HepG2 (cell line): ENCODE results near the gene PCYT2. TPM values are rescaled to one million over a fixed set of nuclear protein-coding genes. Genes with fewer than 3 reads are reported as not detected.

ENCODE experiments used
- AHR ChIP-seq: IDR thresholded peaks from 2 replicates; pipeline ENCODE4 v1.6.1; 2018; ENCODE audit warnings: missing genetic modification reagents, missing compliant biosample characterization
- ARID4A ChIP-seq: sonication (generic); formaldehyde crosslinking; IDR thresholded peaks from 2 replicates; pipeline ENCODE4 v1.5.0; 2020; ENCODE audit warnings: mild to moderate bottlenecking, missing genetic modification reagents, borderline replicate concordance
- BHLHE40 ChIP-seq: IDR thresholded peaks from 2 replicates; pipeline ENCODE4 v1.6.1; 2011; ENCODE audit warnings: low read length, improper control_type of control experiment
- BRD4 ChIP-seq: sonication (generic); formaldehyde crosslinking; IDR thresholded peaks from 2 replicates; pipeline ENCODE4 v1.4.0; 2020; ENCODE audit warnings: missing genetic modification reagents
- FOXA3 ChIP-seq: IDR thresholded peaks from 2 replicates; pipeline ENCODE4 v1.6.1; 2016; ENCODE audit warnings: missing genetic modification reagents, missing compliant biosample characterization
- HMGA1 ChIP-seq: sonication (generic); formaldehyde crosslinking; conservative IDR thresholded peaks from 2 replicates; pipeline ENCODE4 v1.4.0; 2020; ENCODE audit warnings: missing genetic modification reagents
- HNRNPL ChIP-seq: fragments of 200-400 bp; formaldehyde crosslinking; IDR thresholded peaks from 2 replicates; pipeline ENCODE4 v1.6.1; 2017; ENCODE audit warnings: mild to moderate bottlenecking, low read depth, low read length
- IKZF4 ChIP-seq: sonication (generic); formaldehyde crosslinking; IDR thresholded peaks from 2 replicates; pipeline ENCODE4 v1.5.1; 2020; ENCODE audit warnings: borderline replicate concordance, mild to moderate bottlenecking, low read depth, missing genetic modification reagents; ENCODE audit errors: not compliant biosample characterization
- IRX3 ChIP-seq: sonication (generic); formaldehyde crosslinking; IDR thresholded peaks from 2 replicates; pipeline ENCODE4 v1.8.1; 2023; ENCODE audit warnings: mild to moderate bottlenecking, low read depth, missing genetic modification reagents, borderline replicate concordance
- KDM2A ChIP-seq: sonication (generic); formaldehyde crosslinking; IDR thresholded peaks from 2 replicates; pipeline ENCODE4 v1.4.0; 2020; ENCODE audit warnings: low read depth, missing genetic modification reagents, borderline replicate concordance
- LBX2 ChIP-seq: sonication (generic); formaldehyde crosslinking; IDR thresholded peaks from 2 replicates; pipeline ENCODE4 v1.5.0; 2020; ENCODE audit warnings: missing genetic modification reagents, mild to moderate bottlenecking, borderline replicate concordance
- MAFG ChIP-seq: sonication (generic); formaldehyde crosslinking; IDR thresholded peaks from 2 replicates; pipeline ENCODE4 v1.5.1; 2020; ENCODE audit warnings: mild to moderate bottlenecking, missing genetic modification reagents
- MED1 ChIP-seq: sonication (generic); formaldehyde crosslinking; IDR thresholded peaks from 2 replicates; pipeline ENCODE4 v1.4.0; 2020; ENCODE audit warnings: missing genetic modification reagents
- MTERF4 ChIP-seq: sonication (generic); formaldehyde crosslinking; IDR thresholded peaks from 2 replicates; pipeline ENCODE4 v1.8.0; 2023; ENCODE audit warnings: mild to moderate bottlenecking, missing genetic modification reagents
- SPEN ChIP-seq: sonication (generic); formaldehyde crosslinking; IDR thresholded peaks from 2 replicates; pipeline ENCODE4 v1.5.1; 2020; ENCODE audit warnings: low read depth, mild to moderate bottlenecking, missing genetic modification reagents
- ZBTB2 ChIP-seq: sonication (generic); formaldehyde crosslinking; IDR thresholded peaks from 2 replicates; pipeline ENCODE4 v1.8.0; 2022; ENCODE audit warnings: low read depth, missing genetic modification reagents
- ZNF207 ChIP-seq: fragments of 450-650 bp; IDR thresholded peaks from 2 replicates; pipeline ENCODE4 v1.6.1; 2016; ENCODE audit warnings: antibody characterized with exemption, borderline replicate concordance
- ZNF260 ChIP-seq: sonication (generic); formaldehyde crosslinking; IDR thresholded peaks from 2 replicates; pipeline ENCODE4 v1.4.0; 2020; ENCODE audit warnings: missing genetic modification reagents, low read depth, mild to moderate bottlenecking, borderline replicate concordance
- ZNF296 ChIP-seq: sonication (generic); formaldehyde crosslinking; conservative IDR thresholded peaks from 2 replicates; pipeline ENCODE4 v1.5.0; 2020; ENCODE audit warnings: mild to moderate bottlenecking, missing genetic modification reagents
- ZNF383 ChIP-seq: sonication (generic); formaldehyde crosslinking; IDR thresholded peaks from 2 replicates; pipeline ENCODE4 v1.4.0; 2020; ENCODE audit warnings: missing genetic modification reagents, mild to moderate bottlenecking, borderline replicate concordance
- ZNF543 ChIP-seq: sonication (generic); formaldehyde crosslinking; IDR thresholded peaks from 2 replicates; pipeline ENCODE4 v1.4.0; 2020; ENCODE audit warnings: mild to moderate bottlenecking, missing genetic modification reagents
- ZNF709 ChIP-seq: sonication (generic); formaldehyde crosslinking; IDR thresholded peaks from 2 replicates; pipeline ENCODE4 v1.5.0; 2020; ENCODE audit warnings: mild to moderate bottlenecking, missing genetic modification reagents
- polyA plus RNA-seq, 8 experiments: library from polyadenylated mRNA; depleted of rRNA in 3 of 8; stranded (reverse) in 7 of 8; unstranded in 1 of 8; fragments of >200 nt; fragmentation: Illumina TruSeq in 4 of 8; extraction: Trizol in 4 of 8; gene quantifications; 2 replicates each; pipeline versions ENCODE4 v1.2.1 to v1.2.3, GENCODE V29; 2011 to 2016; ENCODE audit warnings: low read depth in 4 of 8, missing spikeins in 1 of 8, mixed read lengths in 1 of 8; ENCODE audit not compliant: insufficient read depth in 1 of 8
- total RNA-seq, 5 experiments: library from RNA; depleted of rRNA; stranded (reverse); fragments of >200 nt; fragmentation: Illumina TruSeq; extraction: Trizol; gene quantifications; 2 replicates each; pipeline ENCODE4 v1.2.3, GENCODE V29; 2016; ENCODE audit warnings: low read depth in 1 of 5

Gene PCYT2
- total and polyA plus RNA-seq, 2 of the 13 experiments (the other 11 are each of a cell fraction or from before 2014, with no cell fraction given) = 147 to 297 TPM

GRCh38 chr17:81909966-81910839 is 996 bp downstream of the PCYT2 start (continued):
- TF ChIP-seq AHR = peak; percentile 68; the same call in 1 of the 2 replicates
- peak; percentile 54; the same call in 1 of the 2 replicates for TF ChIP-seq LBX2 (CRISPR knock-in tag)
- peak; percentile 93 for TF ChIP-seq MED1
- no peak; the same call in none of the 2 replicates for TF ChIP-seq FOXA3 (CRISPR knock-in tag)
- peak; percentile 96 for TF ChIP-seq ARID4A (CRISPR knock-in tag)
- no peak for TF ChIP-seq ZNF260
- TF ChIP-seq IRX3 (CRISPR knock-in tag) = peak; percentile 62; the same call in 1 of the 2 replicates
- TF ChIP-seq HMGA1 = no peak
- TF ChIP-seq KDM2A (CRISPR knock-in tag) = peak; percentile 80
- TF ChIP-seq HNRNPL = peak; percentile 97
- peak; percentile 60; the same call in 1 of the 2 replicates for TF ChIP-seq ZBTB2
- TF ChIP-seq ZNF296 (CRISPR knock-in tag) = no peak
- TF ChIP-seq SPEN (CRISPR knock-in tag) = peak; percentile 94
- TF ChIP-seq ZNF709 (CRISPR knock-in tag) = no peak; the same call in 1 of the 2 replicates
- peak; percentile 40 for TF ChIP-seq ZNF383
- TF ChIP-seq ZNF543 (CRISPR knock-in tag) = peak; percentile 49; the same call in 1 of the 2 replicates
- no peak for TF ChIP-seq MAFG (CRISPR knock-in tag)
- TF ChIP-seq BHLHE40 = peak; percentile 96
- TF ChIP-seq ZNF207 = no peak
- TF ChIP-seq IKZF4 = peak; percentile 82
- TF ChIP-seq MTERF4 = peak; percentile 19; the same call in 1 of the 2 replicates
- 0 out of 2 replicates have a peak, but pooled peaks have one; percentile 9 for TF ChIP-seq BRD4 (CRISPR knock-in tag)
